ENCODE results near the gene ZNF408.
"Not testable (repeated sequence)": the region's sequence is repeated elsewhere in the genome, so short reads cannot be mapped to it uniquely, and the experiment has no call there.

The ZNF408 gene

DNA sequence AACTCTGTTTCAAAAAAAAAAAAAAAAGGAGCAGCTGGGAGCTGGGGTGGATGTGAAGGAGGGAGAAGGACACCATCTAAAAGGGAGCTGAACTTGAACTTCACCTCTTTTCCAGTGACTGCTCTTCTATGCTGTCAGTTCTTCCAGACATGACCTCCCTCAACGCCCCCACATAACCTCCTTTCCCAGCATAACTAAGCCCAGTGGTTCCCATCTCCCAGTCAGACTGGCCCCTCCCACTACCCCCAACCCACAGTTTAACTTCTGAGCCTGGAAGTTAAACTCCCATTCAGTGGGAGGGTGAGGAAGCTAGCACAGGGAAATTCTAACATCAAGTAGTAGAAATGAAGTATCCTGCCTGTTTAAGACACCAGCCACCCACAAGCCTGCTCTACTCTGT lies 2.2 kb upstream of the ZNF408 start:
- DNase-seq: no peak

DNA sequence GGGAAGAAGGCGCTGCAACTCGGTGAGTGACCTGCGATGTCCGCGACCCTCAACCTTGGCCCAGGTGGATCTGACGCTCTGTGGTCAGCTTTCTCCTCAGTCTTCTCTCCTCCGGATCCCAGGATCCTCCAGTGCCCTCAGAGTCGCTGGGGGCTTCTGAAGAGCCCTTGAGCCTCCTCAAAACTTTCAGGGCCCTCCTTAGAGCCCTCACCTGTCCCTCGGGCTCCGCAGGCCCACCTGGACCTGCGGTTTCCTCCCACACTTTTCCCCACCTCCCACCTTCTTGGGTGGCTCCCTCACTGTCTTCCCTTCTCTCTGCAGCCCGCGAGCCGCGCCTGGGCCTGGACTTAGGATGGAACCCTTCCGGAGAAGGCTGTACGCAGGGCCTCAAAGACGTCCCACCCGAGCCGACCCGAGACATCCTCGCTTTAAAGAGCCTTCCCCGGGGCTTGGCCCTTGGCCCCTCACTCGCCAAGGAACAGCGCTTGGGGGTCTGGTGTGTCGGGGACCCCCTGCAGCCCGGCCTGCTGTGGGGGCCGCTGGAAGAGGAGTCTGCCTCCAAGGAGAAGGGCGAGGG lies 335 bp downstream of the ZNF408 start:
- no peak for DNase-seq

DNA sequence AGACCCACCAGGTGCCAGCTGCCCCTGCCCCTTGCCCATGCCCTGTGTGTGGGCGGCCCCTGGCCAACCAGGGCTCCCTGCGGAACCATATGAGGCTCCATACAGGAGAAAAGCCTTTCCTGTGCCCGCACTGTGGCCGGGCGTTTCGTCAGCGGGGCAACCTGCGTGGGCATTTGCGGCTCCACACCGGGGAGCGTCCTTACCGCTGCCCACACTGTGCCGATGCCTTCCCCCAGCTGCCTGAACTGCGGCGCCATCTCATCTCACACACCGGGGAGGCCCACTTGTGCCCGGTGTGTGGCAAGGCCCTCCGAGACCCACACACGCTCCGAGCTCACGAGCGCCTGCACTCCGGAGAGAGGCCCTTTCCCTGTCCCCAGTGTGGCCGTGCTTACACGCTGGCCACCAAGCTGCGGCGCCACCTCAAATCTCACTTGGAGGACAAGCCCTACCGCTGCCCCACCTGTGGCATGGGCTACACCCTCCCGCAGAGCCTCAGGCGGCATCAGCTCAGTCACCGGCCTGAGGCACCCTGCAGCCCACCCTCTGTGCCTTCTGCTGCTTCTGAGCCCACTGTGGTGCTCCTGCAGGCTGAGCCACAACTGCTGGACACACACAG lies 4.3 kb downstream of the ZNF408 start:
- no peak for DNase-seq

DNA sequence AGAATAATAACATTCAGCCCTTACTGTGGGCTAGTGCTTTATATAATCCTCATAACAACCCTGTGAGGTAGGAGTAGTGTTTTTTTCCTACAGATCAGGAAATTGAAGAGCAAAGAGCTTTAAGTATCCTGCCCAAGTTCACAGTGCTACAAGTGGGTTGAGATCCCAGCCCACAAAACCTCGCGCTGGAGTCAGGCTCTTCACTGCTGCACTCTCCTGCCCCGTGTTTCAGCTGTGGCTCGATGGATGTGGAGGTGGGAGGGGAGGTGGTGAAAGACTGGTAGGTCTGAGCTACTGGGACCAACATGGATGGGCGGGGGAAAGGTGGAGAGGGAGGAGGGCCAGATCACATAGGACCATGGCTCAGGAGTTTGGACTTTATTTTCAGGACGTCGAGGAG lies 6.1 kb downstream of the ZNF408 start:
- DNase-seq: no peak

DNA sequence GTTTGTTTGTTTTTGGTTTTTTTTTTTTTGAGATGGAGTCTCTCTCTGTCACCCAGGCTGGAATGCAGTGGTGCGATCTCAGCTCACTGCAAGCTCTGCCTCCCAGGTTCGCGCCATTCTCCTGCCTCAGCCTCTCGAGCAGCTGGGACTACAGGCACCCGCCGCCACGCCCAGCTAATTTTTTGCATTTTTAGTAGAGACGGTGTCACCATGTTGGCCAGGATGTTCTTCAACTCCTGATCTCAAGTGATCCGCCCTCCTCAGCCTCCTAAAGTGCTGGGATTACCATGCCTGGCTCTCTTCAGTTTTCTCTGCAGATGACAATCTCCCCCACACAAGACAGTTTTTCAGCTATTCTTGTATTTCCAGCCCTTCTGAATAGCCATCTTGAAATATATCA lies 8.5 kb downstream of the ZNF408 start:
- not testable (repeated sequence) for DNase-seq

DNA sequence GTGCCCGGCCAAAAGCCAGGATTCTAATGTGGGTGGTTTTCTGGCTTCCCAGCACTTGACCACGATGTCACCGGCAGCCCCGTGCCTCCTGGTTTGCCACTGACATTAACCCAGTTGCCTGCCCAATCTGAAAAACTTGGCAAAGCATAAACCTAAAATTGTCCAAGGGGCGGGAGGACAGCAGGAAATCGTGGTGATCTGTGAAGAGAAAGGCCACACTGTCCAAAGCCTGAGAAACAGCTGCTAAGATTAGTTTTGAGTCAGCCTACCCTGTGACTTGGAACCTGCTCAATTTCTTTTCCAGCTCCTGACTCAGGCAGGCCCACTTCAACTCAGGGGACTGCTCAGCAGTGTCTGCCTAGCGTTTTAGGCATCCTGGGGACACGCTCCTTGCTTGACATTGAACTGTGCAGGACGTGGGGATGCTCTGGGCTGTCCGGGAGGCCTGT lies 10.0 kb downstream of the ZNF408 start:
- DNase-seq: peak; percentile 82

DNA sequence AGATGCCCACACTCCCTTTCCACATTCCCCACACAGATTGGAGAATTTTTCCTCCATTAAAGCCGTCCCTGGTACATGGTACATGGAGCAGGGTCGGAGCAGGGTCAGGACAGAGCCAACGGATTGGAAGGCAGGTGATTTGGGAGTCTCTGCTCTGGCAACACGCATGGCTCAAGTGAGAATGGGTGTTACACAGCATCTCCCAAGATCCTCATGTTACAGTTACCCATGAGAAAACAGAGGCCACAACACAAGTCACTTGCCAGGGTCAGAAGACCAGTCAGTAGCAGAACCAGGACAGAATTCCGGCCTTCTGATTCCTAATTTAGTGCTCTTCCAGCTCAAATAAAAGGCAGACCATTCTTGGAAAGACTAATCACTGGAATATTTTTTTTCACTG lies 10.5 kb downstream of the ZNF408 start:
- DNase-seq: no peak

DNA sequence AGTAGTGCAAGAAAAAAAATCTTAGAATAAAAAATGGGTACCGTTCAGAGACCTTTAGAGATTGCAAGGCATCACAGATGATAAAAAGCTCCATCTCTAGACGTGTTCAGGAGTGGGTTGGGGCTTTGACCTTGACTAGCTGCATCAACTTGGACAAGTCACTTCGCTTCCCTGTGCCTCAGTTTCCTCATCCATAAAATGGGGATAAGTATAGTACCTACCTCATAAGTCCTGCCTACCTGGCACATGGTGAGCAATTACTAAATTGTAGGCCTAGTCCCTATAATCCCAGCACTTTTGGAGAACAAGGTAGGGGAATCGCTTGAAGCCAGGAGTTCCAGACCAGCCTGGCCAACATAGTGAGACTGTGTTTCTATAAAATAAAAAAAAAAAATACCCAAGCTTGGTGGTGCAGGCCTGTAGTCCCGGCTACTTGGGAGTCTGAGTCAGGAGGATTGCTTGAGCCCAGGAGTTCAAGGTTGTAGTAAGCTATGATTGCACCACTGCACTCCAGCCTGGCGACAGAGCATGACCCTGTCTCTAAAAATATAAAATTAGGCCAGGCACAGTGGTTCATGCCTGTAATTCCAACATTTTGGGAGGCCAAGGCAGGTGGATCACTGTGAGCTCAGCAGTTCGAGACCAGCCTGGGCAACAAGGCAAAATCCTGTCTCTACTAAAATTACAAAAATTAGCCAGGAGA lies 12.2 kb downstream of the ZNF408 start:
- DNase-seq: no peak

DNA sequence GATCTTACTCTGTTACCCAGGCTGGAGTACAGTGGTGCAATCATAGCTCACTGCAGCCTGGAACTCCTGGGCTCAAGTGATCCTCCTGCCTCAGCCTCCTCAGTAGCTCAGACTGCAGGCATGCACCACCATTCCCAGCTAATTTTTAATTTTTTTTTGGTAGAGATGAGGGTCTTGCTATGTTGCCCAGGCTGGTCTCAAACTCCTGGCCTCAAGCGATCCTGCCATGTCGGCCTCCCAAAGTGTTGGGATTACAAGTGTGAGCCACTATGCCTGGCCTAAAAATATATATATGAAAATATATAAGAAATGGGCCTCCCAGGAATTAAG lies 17.0 kb downstream of the ZNF408 start:
- not testable (repeated sequence) for DNase-seq

DNA sequence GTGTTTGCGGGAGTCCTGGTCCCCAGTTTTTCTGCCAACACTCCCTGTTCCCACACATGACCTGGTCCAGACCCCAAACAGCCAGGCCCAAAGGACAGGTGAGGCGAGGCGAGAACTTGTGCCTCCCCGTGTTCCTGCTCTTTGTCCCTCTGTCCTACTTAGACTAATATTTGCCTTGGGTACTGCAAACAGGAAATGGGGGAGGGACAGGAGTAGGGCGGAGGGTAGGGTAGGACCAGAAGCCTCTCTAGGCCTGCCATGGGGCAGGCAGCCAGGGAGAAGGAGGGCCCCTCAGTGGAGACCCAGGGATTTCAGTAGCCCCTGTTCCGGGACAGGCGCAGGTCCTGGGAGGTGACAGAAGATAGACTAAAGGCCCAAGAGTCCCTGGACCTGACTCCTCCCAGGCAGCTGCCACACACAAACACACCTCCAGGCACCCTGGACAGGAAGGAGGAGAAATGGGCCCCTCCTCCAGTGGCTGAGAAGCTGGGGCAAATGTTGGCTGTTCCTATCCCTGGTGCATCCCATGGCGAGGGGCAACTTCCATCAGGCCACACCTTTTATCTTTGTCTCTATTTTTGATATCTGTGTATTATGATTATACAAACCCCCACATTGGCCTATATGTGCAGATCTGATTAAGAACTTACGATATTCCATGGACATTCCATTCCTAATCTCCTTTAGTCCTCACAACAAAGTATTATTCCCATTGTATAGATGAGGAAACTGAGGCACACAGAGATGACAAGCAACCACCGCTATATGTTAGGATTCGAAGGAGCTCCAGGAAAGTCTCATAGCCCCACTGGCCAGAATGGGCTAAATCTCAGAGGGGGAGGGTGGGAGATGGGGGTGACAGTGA lies 17.6 kb downstream of the ZNF408 start:
- peak; percentile 22 for DNase-seq

DNA sequence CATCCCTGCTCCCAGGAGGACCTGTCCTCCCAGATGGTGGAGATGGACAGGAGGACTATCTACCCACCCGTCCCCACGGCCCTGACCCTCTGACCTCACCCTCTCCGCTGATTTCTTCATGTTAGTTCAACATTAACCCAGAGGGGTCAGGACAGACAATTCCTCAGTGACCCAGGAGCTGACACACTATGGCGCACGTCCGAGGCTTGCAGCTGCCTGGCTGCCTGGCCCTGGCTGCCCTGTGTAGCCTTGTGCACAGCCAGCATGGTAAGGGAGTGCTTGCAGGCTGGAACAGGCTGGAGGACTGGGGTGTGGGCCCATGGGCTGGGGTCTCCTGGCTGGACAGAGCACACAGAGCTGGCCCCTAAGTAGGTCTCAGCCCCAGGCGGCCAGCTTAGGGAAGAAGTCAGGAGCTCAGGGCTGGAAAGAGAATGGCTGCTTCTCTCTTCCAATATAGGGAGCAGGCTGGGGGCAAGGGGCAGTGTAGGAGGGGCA lies 18.3 kb downstream of the ZNF408 start, which contains the start of gene F2:
Gene F2 (plus strand): TSS at position 166 of the 495 bp plus-strand sequence. CDS start 23 bp downstream, at position 189.
- DNase-seq: no peak

DNA sequence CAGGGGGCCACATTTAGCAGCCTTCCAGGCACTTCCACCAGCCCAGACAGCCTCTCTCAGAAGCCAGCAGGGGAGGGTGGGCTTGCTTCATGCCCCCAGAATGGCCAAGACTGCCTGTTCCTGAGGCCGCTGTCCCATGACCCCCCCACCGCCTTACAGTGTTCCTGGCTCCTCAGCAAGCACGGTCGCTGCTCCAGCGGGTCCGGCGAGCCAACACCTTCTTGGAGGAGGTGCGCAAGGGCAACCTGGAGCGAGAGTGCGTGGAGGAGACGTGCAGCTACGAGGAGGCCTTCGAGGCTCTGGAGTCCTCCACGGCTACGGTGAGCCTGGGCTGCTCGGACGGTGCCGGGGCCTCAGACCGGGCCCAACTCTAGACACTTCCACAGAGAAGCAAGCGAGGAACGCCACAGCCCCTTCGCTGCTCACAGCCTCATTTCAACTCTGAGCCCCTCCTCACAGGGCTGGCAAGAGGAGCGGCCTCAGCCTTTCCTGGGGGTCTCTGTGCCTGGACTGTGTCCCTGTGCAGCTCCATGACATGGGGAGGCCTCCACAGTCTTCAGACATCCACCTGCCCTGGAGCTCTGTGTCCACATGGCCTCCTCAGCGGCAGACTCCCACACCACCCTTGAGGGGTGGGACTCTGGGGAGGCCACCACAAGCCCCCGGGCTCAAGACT lies 18.9 kb downstream of the ZNF408 start:
- DNase-seq: no peak

DNA sequence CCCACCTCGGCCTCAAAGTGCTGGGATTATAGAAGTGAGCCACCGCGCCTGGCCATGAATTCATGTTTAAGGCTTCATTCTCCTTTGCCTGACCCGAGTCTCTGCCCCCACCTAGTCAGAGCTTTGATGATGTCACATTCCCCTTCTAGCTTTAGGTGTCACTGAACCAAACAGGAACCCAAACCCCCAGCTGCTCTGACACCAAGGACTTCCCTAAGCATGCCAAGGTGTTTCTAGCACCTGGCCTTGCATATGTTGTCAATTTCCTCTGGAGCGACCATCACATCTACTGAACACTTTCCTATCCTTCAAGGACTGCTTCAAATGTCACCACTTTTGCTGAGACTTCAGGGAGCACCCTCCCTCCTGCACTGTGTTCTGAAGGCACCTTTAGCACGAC lies 20.5 kb downstream of the ZNF408 start:
- DNase-seq: no peak

DNA sequence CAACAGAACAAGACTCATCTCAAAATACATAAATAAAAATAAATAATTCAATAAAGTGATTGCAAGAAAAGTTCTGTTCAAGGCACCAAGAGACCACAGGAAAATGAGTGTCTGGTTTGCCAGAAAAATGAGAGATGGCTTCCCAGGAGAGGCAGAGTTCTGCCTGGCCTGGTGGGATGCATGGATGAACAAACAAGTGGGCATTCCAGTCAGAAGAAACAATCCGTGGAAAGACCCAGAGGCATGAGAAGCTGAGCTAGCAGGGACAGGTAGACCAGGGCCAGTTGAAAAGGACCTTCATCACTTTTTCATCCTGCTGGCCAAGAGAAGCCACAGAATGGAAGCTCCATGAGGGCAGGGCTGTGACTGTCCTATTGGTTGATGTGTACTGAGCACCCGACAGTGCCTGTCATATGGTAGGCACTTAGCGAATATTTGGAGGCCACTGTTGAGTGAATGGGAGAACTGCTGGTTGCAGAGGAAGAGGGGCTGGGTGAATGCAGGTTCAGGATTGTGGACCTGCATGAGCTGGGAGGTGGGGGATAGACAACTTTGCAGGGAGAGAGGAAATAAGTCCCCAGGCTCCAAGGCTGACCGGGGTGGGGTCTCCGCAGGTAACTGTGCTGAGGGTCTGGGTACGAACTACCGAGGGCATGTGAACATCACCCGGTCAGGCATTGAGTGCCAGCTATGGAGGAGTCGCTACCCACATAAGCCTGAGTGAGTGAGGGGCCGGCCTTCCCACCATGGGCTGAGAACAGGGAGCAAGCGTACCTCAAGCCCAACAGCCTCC lies 21.9 kb downstream of the ZNF408 start:
- no peak for DNase-seq

DNA sequence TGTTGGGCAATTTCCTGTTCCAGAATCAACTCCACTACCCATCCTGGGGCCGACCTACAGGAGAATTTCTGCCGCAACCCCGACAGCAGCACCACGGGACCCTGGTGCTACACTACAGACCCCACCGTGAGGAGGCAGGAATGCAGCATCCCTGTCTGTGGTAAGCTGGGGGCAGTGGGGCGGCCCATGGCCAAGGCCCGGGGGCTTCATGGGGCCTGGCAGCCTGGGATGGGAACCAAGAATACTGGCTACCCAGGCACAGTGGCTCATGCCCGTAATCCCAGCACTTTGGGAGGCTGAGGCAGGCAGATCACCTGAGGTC lies 22.5 kb downstream of the ZNF408 start:
- DNase-seq: no peak

DNA sequence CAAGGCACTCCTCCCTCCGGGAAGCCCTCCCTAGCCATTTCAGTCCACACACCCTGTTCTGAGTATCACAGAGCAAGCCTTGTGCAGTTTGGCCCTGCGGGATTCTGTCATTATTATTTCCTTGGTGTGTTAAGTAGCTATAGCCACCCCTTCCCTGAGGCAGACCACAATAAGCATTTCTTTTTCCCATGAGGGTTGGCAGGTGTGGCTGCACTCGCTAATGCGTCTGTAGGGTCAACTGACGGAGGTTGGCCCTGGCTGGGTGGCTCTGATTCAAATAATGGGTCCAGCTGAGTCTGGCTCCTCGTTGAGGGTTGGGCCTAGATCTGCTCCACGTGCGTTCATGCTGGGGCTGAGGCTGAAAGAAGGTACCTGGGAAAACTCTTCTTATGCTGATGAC lies 23.3 kb downstream of the ZNF408 start:
- DNase-seq: no peak

DNA sequence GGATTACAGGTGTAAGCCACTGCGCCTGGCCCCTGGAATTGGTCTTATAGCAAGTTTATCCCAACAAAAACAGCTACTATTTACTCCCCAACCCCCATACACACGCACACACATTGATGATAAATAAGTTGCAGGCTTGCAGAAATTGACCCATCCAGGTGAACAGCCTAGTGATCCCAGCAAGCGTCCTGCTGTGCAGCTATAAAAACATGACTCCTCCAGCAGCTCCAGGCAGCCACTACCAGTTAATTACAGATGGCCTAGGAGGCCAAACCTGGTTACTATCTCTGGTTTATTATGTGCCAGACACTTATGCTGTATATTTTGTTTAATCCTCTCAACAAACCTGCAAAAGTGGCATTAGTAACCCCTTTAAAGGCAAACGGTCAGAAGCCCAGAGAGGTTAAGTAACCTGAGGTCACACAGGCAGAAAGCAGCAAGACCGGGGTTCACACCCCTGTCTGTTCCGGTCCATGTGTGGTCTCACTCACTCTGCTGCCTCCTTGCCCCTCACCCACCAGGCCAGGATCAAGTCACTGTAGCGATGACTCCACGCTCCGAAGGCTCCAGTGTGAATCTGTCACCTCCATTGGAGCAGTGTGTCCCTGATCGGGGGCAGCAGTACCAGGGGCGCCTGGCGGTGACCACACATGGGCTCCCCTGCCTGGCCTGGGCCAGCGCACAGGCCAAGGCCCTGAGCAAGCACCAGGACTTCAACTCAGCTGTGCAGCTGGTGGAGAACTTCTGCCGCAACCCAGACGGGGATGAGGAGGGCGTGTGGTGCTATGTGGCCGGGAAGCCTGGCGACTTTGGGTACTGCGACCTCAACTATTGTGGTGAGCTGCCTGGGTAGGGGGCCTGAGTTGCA lies 24.7 kb downstream of the ZNF408 start:
- DNase-seq: no peak

DNA sequence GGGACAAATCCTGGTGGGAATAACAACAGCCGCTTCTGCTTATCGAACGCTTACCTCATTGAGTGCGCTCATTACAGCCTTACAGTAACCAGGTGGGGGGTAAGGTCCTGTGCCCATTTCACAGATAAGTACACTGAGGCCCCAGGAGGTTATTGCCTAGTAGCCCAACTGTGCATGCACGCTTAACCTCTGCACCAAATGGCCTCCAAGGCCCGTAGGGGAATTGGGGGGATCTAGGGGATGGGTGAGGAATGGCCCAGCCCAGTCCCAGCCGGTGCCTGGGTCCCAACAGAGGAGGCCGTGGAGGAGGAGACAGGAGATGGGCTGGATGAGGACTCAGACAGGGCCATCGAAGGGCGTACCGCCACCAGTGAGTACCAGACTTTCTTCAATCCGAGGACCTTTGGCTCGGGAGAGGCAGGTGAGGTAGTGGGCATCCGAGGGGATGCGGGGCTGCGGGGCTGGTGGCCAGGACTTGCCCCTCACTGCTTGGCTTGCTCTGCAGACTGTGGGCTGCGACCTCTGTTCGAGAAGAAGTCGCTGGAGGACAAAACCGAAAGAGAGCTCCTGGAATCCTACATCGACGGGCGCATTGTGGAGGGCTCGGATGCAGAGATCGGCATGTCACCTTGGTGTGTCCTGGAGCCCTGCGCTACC lies 25.5 kb downstream of the ZNF408 start:
- no peak for DNase-seq

DNA sequence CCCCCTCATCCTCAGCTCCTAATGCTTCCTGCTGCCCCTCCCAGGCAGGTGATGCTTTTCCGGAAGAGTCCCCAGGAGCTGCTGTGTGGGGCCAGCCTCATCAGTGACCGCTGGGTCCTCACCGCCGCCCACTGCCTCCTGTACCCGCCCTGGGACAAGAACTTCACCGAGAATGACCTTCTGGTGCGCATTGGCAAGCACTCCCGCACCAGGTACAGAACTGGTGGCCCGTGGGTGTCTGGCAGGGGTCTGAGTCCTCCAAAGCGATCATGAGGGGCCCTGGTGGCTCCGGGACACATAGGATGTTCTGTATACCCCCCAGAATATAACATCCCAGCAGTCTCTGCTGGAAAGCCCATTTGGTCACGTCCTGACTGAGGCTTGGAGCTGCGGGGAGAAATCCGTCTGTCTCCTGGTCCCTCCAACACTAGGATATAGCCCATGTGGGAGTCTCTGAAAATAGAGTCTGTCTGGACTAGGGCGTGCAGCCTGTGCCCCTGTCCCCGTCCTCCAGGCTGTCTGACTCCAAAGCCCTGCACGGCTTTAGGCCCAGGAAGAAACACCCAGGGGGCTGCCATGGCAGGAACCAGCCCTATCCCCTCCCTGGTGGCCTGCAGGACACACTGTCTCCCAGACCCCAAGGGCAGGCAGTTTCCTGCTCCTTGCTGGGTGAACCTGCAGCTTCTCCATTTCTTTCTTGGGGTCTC lies 27.3 kb downstream of the ZNF408 start:
- no peak for DNase-seq

DNA sequence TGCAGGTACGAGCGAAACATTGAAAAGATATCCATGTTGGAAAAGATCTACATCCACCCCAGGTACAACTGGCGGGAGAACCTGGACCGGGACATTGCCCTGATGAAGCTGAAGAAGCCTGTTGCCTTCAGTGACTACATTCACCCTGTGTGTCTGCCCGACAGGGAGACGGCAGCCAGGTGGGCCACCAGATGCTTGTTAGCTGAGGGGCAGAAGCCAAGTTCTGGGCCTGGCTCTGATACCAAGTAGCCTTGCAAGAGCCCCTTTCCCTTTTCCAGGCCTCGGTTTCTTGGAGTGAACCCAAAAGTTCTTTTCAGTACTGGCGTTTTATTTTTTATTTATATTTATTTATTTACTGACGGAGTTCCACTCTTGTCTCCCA lies 27.8 kb downstream of the ZNF408 start:
- DNase-seq: no peak
